ENCODE results near the gene HSF5. TPM values are rescaled to one million over a fixed set of nuclear protein-coding genes. Genes with fewer than 3 reads are reported as not detected.

The HSF5 gene
- total and polyA plus RNA-seq, 2 of the 13 experiments (the other 11 are each of a cell fraction or from before 2014, with no cell fraction given): not detected

DNA sequence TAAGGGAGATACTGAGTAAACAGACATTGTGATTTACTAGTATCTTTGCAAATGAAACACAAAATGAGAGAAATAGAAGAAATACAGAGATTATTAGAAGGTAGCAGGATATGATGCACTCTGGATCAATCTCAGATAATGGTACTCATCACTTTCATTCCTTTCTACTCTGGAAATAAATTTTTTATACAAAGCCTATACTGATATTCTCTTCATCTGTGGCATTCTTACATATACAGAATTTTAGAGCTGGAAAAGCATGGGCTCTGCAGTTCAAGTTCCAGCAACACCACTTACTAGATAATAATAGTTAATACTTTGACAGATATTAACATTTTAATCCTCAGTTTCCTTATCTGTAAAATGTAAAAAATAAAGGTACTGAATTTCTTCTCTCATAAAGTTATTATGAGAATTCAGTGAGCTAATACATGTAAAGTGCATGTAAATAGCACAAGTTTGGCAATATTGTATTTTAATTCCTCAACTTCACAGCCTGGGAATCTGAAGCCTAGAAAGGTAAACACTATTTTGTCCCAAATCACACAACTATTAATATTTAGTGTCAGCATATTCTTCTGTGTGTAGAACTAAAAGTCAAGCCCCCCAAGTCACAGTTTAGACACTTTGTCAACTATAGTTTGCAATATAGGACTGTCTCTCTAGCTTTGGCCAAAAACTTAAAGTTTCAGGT, 77.3 kb downstream of the HSF5 start (continued):
- TF ChIP-seq, protein P1, sequence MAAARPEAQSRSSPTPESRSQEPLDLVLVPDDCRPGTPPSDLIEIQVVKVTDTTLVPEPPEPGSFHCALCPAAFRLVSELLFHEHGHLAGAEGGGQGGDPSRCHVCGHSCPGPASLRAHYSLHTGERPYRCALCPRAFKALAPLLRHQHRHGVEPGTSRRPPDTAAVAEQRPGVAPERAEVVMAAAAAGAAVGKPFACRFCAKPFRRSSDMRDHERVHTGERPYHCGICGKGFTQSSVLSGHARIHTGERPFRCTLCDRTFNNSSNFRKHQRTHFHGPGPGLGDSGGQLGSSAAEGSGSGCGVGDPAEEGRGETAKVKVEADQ (CRISPR knock-in tag; IDR thresholded peaks at IDR 0.05; ENCODE audit: borderline replicate concordance): no peak
- TF ChIP-seq POLR2AphosphoS2 (IDR thresholded peaks at IDR 0.05; ENCODE audit: low read depth, low read length): no peak
- TF ChIP-seq ISX (CRISPR knock-in tag; conservative IDR thresholded peaks at IDR 0.05): no peak
- peak; percentile 72 for TF ChIP-seq AGO2 (optimal IDR thresholded peaks at IDR 0.05; ENCODE audit: low read depth, low read length)
- TF ChIP-seq ZFP36L1 (CRISPR knock-in tag; IDR thresholded peaks at IDR 0.05): no peak
- no peak for TF ChIP-seq MEF2D (CRISPR knock-in tag; IDR thresholded peaks at IDR 0.05)
- TF ChIP-seq ELF3 (CRISPR knock-in tag; IDR thresholded peaks at IDR 0.05): no peak
- peak; percentile 62 for TF ChIP-seq MAFF (IDR thresholded peaks at IDR 0.05; ENCODE audit: low read depth, low read length)
- TF ChIP-seq, protein P2, sequence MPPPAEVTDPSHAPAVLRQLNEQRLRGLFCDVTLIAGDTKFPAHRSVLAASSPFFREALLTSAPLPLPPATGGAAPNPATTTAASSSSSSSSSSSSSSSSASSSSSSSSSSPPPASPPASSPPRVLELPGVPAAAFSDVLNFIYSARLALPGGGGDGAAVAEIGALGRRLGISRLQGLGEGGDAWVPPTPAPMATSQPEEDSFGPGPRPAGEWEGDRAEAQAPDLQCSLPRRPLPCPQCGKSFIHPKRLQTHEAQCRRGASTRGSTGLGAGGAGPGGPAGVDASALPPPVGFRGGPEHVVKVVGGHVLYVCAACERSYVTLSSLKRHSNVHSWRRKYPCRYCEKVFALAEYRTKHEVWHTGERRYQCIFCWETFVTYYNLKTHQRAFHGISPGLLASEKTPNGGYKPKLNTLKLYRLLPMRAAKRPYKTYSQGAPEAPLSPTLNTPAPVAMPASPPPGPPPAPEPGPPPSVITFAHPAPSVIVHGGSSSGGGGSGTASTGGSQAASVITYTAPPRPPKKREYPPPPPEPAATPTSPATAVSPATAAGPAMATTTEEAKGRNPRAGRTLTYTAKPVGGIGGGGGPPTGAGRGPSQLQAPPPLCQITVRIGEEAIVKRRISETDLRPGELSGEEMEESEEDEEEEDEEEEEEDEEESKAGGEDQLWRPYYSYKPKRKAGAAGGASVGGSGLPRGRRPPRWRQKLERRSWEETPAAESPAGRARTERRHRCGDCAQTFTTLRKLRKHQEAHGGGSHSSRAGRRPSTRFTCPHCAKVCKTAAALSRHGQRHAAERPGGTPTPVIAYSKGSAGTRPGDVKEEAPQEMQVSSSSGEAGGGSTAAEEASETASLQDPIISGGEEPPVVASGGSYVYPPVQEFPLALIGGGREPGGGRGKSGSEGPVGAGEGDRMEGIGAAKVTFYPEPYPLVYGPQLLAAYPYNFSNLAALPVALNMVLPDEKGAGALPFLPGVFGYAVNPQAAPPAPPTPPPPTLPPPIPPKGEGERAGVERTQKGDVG (CRISPR knock-in tag; IDR thresholded peaks at IDR 0.05; ENCODE audit: borderline replicate concordance): no peak

Data from HepG2 (cell line).